Lung (tissue), 12 donors: Measurements from ENCODE around the gene ECE1. TPM values are rescaled to one million over a fixed set of nuclear protein-coding genes. Genes with fewer than 3 reads are reported as not detected.

Experiments
- ATAC-seq: fragments of 200-7000 bp; cut with Tn5 transposase; one replicate; pipeline ENCODE4 v1.9.1; 2020; ENCODE audit warnings: moderate number of reproducible peaks; ENCODE audit not compliant: insufficient read depth, low FRiP score
- DNase-seq, 3 donors: peaks; one replicate each; pipeline ENCODE4 v3.0.0-alpha.2; 2013 to 2017
- H3K27ac ChIP-seq, 2 donors: one replicate each; pipeline ENCODE4 v1.5.1; 2013; ENCODE audit warnings: mild to moderate bottlenecking in 2 of 2, moderate library complexity in 2 of 2, control low read depth in 1 of 2, inconsistent platforms in 1 of 2, low read depth in 1 of 2, low read length in 1 of 2
- H3K27me3 ChIP-seq, 3 donors: one replicate each; pipeline ENCODE4 v1.5.1; 2013; ENCODE audit warnings: low read length in 2 of 3; ENCODE audit not compliant: control insufficient read depth in 3 of 3, insufficient read depth in 3 of 3
- H3K36me3 ChIP-seq, 4 donors: one replicate each; pipeline ENCODE4 v1.5.1; 2013; ENCODE audit warnings: low read length in 4 of 4, mild to moderate bottlenecking in 1 of 4, moderate library complexity in 1 of 4; ENCODE audit not compliant: control insufficient read depth in 4 of 4, insufficient read depth in 4 of 4
- H3K4me1 ChIP-seq, 5 donors: one replicate each; pipeline ENCODE4 v1.5.1; 2013; ENCODE audit warnings: low read length in 5 of 5, mild to moderate bottlenecking in 2 of 5, moderate library complexity in 1 of 5; ENCODE audit not compliant: control insufficient read depth in 5 of 5, insufficient read depth in 5 of 5
- H3K4me3 ChIP-seq: one replicate; pipeline ENCODE4 v1.5.1; 2013; ENCODE audit warnings: mild to moderate bottlenecking, control low read depth, moderate library complexity
- H3K9ac ChIP-seq, 2 donors: one replicate each; pipeline ENCODE4 v1.5.1; 2013; ENCODE audit warnings: low read length in 2 of 2, control low read depth in 1 of 2; ENCODE audit not compliant: insufficient read depth in 1 of 2
- H3K9me3 ChIP-seq, 4 donors: one replicate each; pipeline ENCODE4 v1.5.1; 2013; ENCODE audit warnings: low read length in 3 of 4, mild to moderate bottlenecking in 1 of 4, moderate library complexity in 1 of 4; ENCODE audit not compliant: control insufficient read depth in 4 of 4, insufficient read depth in 3 of 4
- WGBS, 2 donors: extraction: QIAGEN DNeasy Blood & Tissue Kit; methylation state at CpG; one replicate each; pipeline ENCODE4 v1.1.7; 2013; 5-methylcytosine and 5-hydroxymethylcytosine counted together
- polyA plus RNA-seq, 2 donors: library from polyadenylated mRNA; stranded (reverse); fragments of 200-250 nt; gene quantifications; one replicate each; pipeline ENCODE4 v1.2.1, GENCODE V29; 2013
- total RNA-seq, 2 donors: library from RNA; depleted of rRNA in 1 of 2; stranded (reverse); fragments of >200 nt in 1 of 2; gene quantifications; one replicate each; pipeline ENCODE4 v1.2.1, GENCODE V29; 2014 to 2021
- TF ChIP-seq, protein P1 (sequence below): IDR thresholded peaks from 2 replicates; pipeline ENCODE4 v1.5.1; 2012; ENCODE audit warnings: mild to moderate bottlenecking; ENCODE audit errors: control extremely low read depth, extremely low read depth
- donor health status: control.
- donor health status: control.
- donor health status: Bipolar disorder and iron deficiency.
- donor health status: healthy.
- donor health status: DM: yes; HTN: yes; CAD: no.

Gene ECE1
- total and polyA plus RNA-seq, 4 donors, result 55.7 to 129 (median 105) TPM

DNA sequence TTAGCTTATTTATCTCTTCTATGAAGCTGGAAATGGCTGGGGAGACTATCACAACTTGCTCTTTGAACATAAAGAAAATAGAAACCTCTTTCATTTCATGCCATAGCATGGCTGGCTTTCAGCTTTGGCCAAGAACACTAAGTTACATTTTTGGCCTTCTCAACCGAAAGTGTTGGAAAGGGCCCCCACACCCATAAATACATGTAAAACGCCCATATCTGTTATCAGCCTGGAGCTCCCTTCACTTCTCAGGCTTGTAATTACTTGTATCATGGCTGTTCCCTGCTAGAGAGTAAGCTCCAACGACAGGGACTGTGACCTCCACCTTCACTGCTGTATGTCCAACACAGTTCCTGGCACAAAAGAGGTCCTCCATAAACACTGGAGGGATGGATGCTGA lies 100.8 kb downstream of the ECE1 start:
- H3K27me3 ChIP-seq, result no peaks in the 10 kb centered on the region
- H3K9me3 ChIP-seq, result no peaks in the 10 kb centered on the region
- no peak for ATAC-seq
- no peaks in the 10 kb centered on the region for H3K36me3 ChIP-seq
- TF ChIP-seq, protein P1, sequence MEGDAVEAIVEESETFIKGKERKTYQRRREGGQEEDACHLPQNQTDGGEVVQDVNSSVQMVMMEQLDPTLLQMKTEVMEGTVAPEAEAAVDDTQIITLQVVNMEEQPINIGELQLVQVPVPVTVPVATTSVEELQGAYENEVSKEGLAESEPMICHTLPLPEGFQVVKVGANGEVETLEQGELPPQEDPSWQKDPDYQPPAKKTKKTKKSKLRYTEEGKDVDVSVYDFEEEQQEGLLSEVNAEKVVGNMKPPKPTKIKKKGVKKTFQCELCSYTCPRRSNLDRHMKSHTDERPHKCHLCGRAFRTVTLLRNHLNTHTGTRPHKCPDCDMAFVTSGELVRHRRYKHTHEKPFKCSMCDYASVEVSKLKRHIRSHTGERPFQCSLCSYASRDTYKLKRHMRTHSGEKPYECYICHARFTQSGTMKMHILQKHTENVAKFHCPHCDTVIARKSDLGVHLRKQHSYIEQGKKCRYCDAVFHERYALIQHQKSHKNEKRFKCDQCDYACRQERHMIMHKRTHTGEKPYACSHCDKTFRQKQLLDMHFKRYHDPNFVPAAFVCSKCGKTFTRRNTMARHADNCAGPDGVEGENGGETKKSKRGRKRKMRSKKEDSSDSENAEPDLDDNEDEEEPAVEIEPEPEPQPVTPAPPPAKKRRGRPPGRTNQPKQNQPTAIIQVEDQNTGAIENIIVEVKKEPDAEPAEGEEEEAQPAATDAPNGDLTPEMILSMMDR, result no peak
- H3K9ac ChIP-seq, result no peak overlapping the region
- H3K27ac ChIP-seq, result no peak overlapping the region
- H3K4me3 ChIP-seq, result no peak overlapping the region
- WGBS, 2 donors, result 62 to 81% methylated on average over 3 of the region's 3 CpGs
- peak in 1 of 3 donors; percentile 57 for DNase-seq
- peaks cover 0 to 12% (median 0%) of the 10 kb centered on the region in 5 donors for H3K4me1 ChIP-seq

- H3K9me3 ChIP-seq, result no peaks in the 10 kb centered on the region
- H3K36me3 ChIP-seq, result no peaks in the 10 kb centered on the region
- WGBS, 2 donors, result 90 to 95% methylated on average over 3 of the region's 3 CpGs
- no peaks in the 10 kb centered on the region for H3K27me3 ChIP-seq
- no peak overlapping the region for H3K9ac ChIP-seq
- TF ChIP-seq, protein P1, result no peak
- H3K4me3 ChIP-seq, result no peak overlapping the region
- H3K27ac ChIP-seq, result no peak overlapping the region
- H3K4me1 ChIP-seq, result peaks cover 0 to 12% (median 0%) of the 10 kb centered on the region in 5 donors
- DNase-seq, result no peak
- ATAC-seq, result no peak
These were observed 102.0 kb downstream of the ECE1 start for GRCh38 chr1:21188235-21188634.

GRCh38 chr1:21185221-21185731 lies 105.0 kb downstream of the ECE1 start:
- no peak for DNase-seq
- no peak for ATAC-seq
- H3K4me3 ChIP-seq, result no peak overlapping the region
- WGBS, 2 donors, result 87 to 90% methylated on average over 5 of the region's 5 CpGs
- H3K4me1 ChIP-seq, result peaks cover 0 to 5% (median 0%) of the 10 kb centered on the region in 5 donors
- no peak overlapping the region for H3K9ac ChIP-seq
- no peaks in the 10 kb centered on the region for H3K27me3 ChIP-seq
- H3K9me3 ChIP-seq, result no peaks in the 10 kb centered on the region
- TF ChIP-seq, protein P1, result no peak
- no peak overlapping the region for H3K27ac ChIP-seq
- H3K36me3 ChIP-seq, result no peaks in the 10 kb centered on the region

- Histone ChIP-seq H3K4me3 (no peak overlapping the region), H3K27ac (no peak overlapping the region)
These were observed 106.0 kb downstream of the ECE1 start for GRCh38 chr1:21184276-21184675.

More at GRCh38 chr1:21184276-21184675, 106.0 kb downstream of the ECE1 start:
- Histone ChIP-seq H3K27me3 (no peaks in the 10 kb centered on the region), H3K36me3 (no peaks in the 10 kb centered on the region), H3K9ac (no peak overlapping the region), H3K9me3 (no peaks in the 10 kb centered on the region), H3K4me1 (no peaks in the 10 kb centered on the region)
- 14 to 59% methylated on average over 1 of the region's 1 CpG for WGBS, 2 donors
- DNase-seq, result no peak
- TF ChIP-seq, protein P1, result no peak
- ATAC-seq, result no peak
